HepG2 (cell line): ENCODE results near the gene DCUN1D4. TPM values are rescaled to one million over a fixed set of nuclear protein-coding genes. Genes with fewer than 3 reads are reported as not detected.

ENCODE experiments used
- ASH2L ChIP-seq: fragments of 300-600, 200-600 bp; sonication (generic); IDR thresholded peaks from 2 replicates; pipeline ENCODE4 v1.7.0; 2017; ENCODE audit warnings: low read depth, mild to moderate bottlenecking, moderate library complexity, mixed read lengths, low read length; ENCODE audit not compliant: insufficient read length
- RBM22 ChIP-seq: fragments of 200-400 bp; formaldehyde crosslinking; optimal IDR thresholded peaks from 2 replicates; pipeline ENCODE3; 2017; ENCODE audit warnings: mild to moderate bottlenecking, low read length, moderate library complexity
- ZNF205 ChIP-seq: IDR thresholded peaks from 2 replicates; pipeline ENCODE4 v1.6.1; 2018; ENCODE audit warnings: missing biosample characterization, missing genetic modification reagents
- ZNF224 ChIP-seq: sonication (generic); formaldehyde crosslinking; IDR thresholded peaks from 2 replicates; pipeline ENCODE4 v1.5.0; 2020; ENCODE audit warnings: mild to moderate bottlenecking, missing genetic modification reagents
- ZNF652 ChIP-seq: IDR thresholded peaks from 2 replicates; pipeline ENCODE4 v1.6.1; 2016; ENCODE audit warnings: low read depth, borderline replicate concordance
- ZNF737 ChIP-seq: sonication (generic); formaldehyde crosslinking; IDR thresholded peaks from 2 replicates; pipeline ENCODE4 v1.5.0; 2020; ENCODE audit warnings: missing genetic modification reagents, mild to moderate bottlenecking, borderline replicate concordance
- polyA plus RNA-seq, 8 experiments: library from polyadenylated mRNA; depleted of rRNA in 3 of 8; stranded (reverse) in 7 of 8; unstranded in 1 of 8; fragments of >200 nt; fragmentation: Illumina TruSeq in 4 of 8; extraction: Trizol in 4 of 8; gene quantifications; 2 replicates each; pipeline versions ENCODE4 v1.2.1 to v1.2.3, GENCODE V29; 2011 to 2016; ENCODE audit warnings: low read depth in 4 of 8, missing spikeins in 1 of 8, mixed read lengths in 1 of 8; ENCODE audit not compliant: insufficient read depth in 1 of 8
- total RNA-seq, 5 experiments: library from RNA; depleted of rRNA; stranded (reverse); fragments of >200 nt; fragmentation: Illumina TruSeq; extraction: Trizol; gene quantifications; 2 replicates each; pipeline ENCODE4 v1.2.3, GENCODE V29; 2016; ENCODE audit warnings: low read depth in 1 of 5
- TF ChIP-seq, protein P1 (sequence below), 2 experiments: fragments of 450-650 bp in 1 of 2; sonication (generic) in 1 of 2; formaldehyde crosslinking in 1 of 2; IDR thresholded peaks; 2 replicates each; pipeline versions ENCODE4 v1.6.1 to v1.8.0; 2016 to 2022; ENCODE audit warnings: antibody characterized with exemption in 1 of 2, mild to moderate bottlenecking in 1 of 2, missing genetic modification reagents in 1 of 2
- TF ChIP-seq, protein P2 (sequence below): sonication (generic); formaldehyde crosslinking; IDR thresholded peaks from 2 replicates; pipeline ENCODE4 v1.5.0; 2020; ENCODE audit warnings: missing genetic modification reagents
- TF ChIP-seq, protein P3 (sequence below): IDR thresholded peaks from 2 replicates; pipeline ENCODE4 v1.4.0; 2020; ENCODE audit warnings: mild to moderate bottlenecking, missing genetic modification reagents
- TF ChIP-seq, protein P4 (sequence below): sonication (generic); formaldehyde crosslinking; IDR thresholded peaks from 2 replicates; pipeline ENCODE4 v1.4.0; 2020; ENCODE audit warnings: missing genetic modification reagents, borderline replicate concordance

Gene DCUN1D4
- total and polyA plus RNA-seq, 2 of the 13 experiments (the other 11 are each of a cell fraction or from before 2014, with no cell fraction given): 27.9 to 44.4 TPM

DNA sequence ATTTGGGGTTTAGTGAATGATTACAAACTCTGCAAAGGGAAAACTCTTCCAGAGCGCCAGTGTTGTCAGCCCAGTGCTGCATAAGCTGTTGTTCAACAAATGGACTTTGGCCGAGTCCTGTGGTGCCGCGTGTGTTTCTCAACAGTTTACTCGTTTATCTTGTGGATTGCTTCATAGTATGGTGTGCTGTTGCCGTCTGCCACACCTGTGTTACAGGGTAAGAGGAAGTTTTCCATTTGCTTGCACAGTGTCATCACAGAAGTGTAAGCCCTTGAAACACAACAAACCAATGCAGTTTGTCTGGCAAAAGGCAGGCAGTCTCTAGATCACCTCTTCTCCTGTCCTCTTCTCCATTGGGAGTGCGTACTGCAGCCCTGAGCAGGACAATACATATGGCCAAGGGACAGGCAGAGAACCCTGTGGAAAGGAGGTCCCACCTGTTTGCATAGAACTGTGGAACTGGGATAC lies 66.3 kb downstream of the DCUN1D4 start (continued):
- TF ChIP-seq, protein P1, sequence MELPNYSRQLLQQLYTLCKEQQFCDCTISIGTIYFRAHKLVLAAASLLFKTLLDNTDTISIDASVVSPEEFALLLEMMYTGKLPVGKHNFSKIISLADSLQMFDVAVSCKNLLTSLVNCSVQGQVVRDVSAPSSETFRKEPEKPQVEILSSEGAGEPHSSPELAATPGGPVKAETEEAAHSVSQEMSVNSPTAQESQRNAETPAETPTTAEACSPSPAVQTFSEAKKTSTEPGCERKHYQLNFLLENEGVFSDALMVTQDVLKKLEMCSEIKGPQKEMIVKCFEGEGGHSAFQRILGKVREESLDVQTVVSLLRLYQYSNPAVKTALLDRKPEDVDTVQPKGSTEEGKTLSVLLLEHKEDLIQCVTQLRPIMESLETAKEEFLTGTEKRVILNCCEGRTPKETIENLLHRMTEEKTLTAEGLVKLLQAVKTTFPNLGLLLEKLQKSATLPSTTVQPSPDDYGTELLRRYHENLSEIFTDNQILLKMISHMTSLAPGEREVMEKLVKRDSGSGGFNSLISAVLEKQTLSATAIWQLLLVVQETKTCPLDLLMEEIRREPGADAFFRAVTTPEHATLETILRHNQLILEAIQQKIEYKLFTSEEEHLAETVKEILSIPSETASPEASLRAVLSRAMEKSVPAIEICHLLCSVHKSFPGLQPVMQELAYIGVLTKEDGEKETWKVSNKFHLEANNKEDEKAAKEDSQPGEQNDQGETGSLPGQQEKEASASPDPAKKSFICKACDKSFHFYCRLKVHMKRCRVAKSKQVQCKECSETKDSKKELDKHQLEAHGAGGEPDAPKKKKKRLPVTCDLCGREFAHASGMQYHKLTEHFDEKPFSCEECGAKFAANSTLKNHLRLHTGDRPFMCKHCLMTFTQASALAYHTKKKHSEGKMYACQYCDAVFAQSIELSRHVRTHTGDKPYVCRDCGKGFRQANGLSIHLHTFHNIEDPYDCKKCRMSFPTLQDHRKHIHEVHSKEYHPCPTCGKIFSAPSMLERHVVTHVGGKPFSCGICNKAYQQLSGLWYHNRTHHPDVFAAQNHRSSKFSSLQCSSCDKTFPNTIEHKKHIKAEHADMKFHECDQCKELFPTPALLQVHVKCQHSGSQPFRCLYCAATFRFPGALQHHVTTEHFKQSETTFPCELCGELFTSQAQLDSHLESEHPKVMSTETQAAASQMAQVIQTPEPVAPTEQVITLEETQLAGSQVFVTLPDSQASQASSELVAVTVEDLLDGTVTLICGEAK (IDR thresholded peaks at IDR 0.05): no peak
- TF ChIP-seq, protein P1 (CRISPR knock-in tag; IDR thresholded peaks at IDR 0.05): peak; percentile 68; the same call in 1 of the 2 replicates
- TF ChIP-seq, protein P2, sequence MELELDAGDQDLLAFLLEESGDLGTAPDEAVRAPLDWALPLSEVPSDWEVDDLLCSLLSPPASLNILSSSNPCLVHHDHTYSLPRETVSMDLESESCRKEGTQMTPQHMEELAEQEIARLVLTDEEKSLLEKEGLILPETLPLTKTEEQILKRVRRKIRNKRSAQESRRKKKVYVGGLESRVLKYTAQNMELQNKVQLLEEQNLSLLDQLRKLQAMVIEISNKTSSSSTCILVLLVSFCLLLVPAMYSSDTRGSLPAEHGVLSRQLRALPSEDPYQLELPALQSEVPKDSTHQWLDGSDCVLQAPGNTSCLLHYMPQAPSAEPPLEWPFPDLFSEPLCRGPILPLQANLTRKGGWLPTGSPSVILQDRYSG (CRISPR knock-in tag): no peak
- TF ChIP-seq ZNF737 (no peak), ZNF652 (CRISPR knock-in tag) (peak; percentile 47; the same call in 1 of the 2 replicates), RBM22 (peak; percentile 61), ASH2L (peak; percentile 93), ZNF205 (CRISPR knock-in tag) (peak; percentile 95), ZNF224 (peak; percentile 57; the same call in 1 of the 2 replicates)
- TF ChIP-seq, protein P3, sequence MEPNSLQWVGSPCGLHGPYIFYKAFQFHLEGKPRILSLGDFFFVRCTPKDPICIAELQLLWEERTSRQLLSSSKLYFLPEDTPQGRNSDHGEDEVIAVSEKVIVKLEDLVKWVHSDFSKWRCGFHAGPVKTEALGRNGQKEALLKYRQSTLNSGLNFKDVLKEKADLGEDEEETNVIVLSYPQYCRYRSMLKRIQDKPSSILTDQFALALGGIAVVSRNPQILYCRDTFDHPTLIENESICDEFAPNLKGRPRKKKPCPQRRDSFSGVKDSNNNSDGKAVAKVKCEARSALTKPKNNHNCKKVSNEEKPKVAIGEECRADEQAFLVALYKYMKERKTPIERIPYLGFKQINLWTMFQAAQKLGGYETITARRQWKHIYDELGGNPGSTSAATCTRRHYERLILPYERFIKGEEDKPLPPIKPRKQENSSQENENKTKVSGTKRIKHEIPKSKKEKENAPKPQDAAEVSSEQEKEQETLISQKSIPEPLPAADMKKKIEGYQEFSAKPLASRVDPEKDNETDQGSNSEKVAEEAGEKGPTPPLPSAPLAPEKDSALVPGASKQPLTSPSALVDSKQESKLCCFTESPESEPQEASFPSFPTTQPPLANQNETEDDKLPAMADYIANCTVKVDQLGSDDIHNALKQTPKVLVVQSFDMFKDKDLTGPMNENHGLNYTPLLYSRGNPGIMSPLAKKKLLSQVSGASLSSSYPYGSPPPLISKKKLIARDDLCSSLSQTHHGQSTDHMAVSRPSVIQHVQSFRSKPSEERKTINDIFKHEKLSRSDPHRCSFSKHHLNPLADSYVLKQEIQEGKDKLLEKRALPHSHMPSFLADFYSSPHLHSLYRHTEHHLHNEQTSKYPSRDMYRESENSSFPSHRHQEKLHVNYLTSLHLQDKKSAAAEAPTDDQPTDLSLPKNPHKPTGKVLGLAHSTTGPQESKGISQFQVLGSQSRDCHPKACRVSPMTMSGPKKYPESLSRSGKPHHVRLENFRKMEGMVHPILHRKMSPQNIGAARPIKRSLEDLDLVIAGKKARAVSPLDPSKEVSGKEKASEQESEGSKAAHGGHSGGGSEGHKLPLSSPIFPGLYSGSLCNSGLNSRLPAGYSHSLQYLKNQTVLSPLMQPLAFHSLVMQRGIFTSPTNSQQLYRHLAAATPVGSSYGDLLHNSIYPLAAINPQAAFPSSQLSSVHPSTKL: peak; percentile 98
- TF ChIP-seq, protein P4, sequence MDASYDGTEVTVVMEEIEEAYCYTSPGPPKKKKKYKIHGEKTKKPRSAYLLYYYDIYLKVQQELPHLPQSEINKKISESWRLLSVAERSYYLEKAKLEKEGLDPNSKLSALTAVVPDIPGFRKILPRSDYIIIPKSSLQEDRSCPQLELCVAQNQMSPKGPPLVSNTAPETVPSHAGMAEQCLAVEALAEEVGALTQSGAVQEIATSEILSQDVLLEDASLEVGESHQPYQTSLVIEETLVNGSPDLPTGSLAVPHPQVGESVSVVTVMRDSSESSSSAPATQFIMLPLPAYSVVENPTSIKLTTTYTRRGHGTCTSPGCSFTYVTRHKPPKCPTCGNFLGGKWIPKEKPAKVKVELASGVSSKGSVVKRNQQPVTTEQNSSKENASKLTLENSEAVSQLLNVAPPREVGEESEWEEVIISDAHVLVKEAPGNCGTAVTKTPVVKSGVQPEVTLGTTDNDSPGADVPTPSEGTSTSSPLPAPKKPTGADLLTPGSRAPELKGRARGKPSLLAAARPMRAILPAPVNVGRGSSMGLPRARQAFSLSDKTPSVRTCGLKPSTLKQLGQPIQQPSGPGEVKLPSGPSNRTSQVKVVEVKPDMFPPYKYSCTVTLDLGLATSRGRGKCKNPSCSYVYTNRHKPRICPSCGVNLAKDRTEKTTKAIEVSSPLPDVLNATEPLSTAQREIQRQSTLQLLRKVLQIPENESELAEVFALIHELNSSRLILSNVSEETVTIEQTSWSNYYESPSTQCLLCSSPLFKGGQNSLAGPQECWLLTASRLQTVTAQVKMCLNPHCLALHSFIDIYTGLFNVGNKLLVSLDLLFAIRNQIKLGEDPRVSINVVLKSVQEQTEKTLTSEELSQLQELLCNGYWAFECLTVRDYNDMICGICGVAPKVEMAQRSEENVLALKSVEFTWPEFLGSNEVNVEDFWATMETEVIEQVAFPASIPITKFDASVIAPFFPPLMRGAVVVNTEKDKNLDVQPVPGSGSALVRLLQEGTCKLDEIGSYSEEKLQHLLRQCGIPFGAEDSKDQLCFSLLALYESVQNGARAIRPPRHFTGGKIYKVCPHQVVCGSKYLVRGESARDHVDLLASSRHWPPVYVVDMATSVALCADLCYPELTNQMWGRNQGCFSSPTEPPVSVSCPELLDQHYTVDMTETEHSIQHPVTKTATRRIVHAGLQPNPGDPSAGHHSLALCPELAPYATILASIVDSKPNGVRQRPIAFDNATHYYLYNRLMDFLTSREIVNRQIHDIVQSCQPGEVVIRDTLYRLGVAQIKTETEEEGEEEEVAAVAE (CRISPR knock-in tag): peak; percentile 94
